GM18867 (cell line): ENCODE results near the gene ADAMTS17.
A peak's percentile ranks its signal among the peaks of the same experiment; 100 is the strongest.

Source experiments
- ATAC-seq: cut with Tn5 transposase; IDR thresholded peaks from one replicate; pipeline ENCODE4 v1.9.1; 2021; ENCODE audit warnings: mild to moderate bottlenecking, moderate library complexity; ENCODE audit not compliant: unreplicated experiment

Gene ADAMTS17

GRCh38 chr15:100202309-100202960, 139.3 kb downstream of the ADAMTS17 start:
- no peak for ATAC-seq

- ATAC-seq: peak; percentile 51
Observed at GRCh38 chr15:100201376-100202280, 140.1 kb downstream of the ADAMTS17 start.

GRCh38 chr15:100200287-100200880, 141.4 kb downstream of the ADAMTS17 start:
- no peak for ATAC-seq

GRCh38 chr15:100199711-100200286, 142.0 kb downstream of the ADAMTS17 start:
- no peak for ATAC-seq

- no peak for ATAC-seq
Observed at GRCh38 chr15:100198442-100198841, 143.3 kb downstream of the ADAMTS17 start.

- ATAC-seq: no peak
Observed at GRCh38 chr15:100196326-100197058, 145.3 kb downstream of the ADAMTS17 start.

- no peak for ATAC-seq
Observed at GRCh38 chr15:100194996-100195395, 146.8 kb downstream of the ADAMTS17 start.

GRCh38 chr15:100193277-100193860, 148.4 kb downstream of the ADAMTS17 start:
- no peak for ATAC-seq

GRCh38 chr15:100192097-100193080, 149.4 kb downstream of the ADAMTS17 start:
- ATAC-seq: no peak

GRCh38 chr15:100191161-100191560, 150.6 kb downstream of the ADAMTS17 start:
- no peak for ATAC-seq

GRCh38 chr15:100190675-100191074, 151.1 kb downstream of the ADAMTS17 start:
- ATAC-seq: no peak

- ATAC-seq: no peak
Observed at GRCh38 chr15:100189849-100190248, 151.9 kb downstream of the ADAMTS17 start.

GRCh38 chr15:100189319-100189718, 152.5 kb downstream of the ADAMTS17 start:
- no peak for ATAC-seq

GRCh38 chr15:100187677-100188076, 154.1 kb downstream of the ADAMTS17 start:
- no peak for ATAC-seq

GRCh38 chr15:100186960-100187359, 154.8 kb downstream of the ADAMTS17 start:
- ATAC-seq: no peak

GRCh38 chr15:100186366-100186765, 155.4 kb downstream of the ADAMTS17 start:
- no peak for ATAC-seq

- ATAC-seq: no peak
Observed at GRCh38 chr15:100183921-100184495, 157.8 kb downstream of the ADAMTS17 start.

- no peak for ATAC-seq
Observed at GRCh38 chr15:100180921-100181320, 160.9 kb downstream of the ADAMTS17 start.
